DMS79 (cell line): ENCODE data around the gene ODR4.
"Not testable (repeated sequence)": the region's sequence is repeated elsewhere in the genome, so short reads cannot be mapped to it uniquely, and the experiment has no call there.

Source experiments
- DNase-seq: peaks from one replicate; lab custom pipeline; 2025; lab: John Stamatoyannopoulos, UW

ODR4 gene

GRCh38 chr1:186421446-186421845, 45.8 kb downstream of the ODR4 start:
- no peak for DNase-seq

- no peak for DNase-seq
Observed at GRCh38 chr1:186424539-186424938, 48.9 kb downstream of the ODR4 start.

- no peak for DNase-seq
Observed at GRCh38 chr1:186426118-186426517, 50.5 kb downstream of the ODR4 start.

GRCh38 chr1:186429017-186429416, 53.4 kb downstream of the ODR4 start:
- no peak for DNase-seq

- DNase-seq = no peak
Observed at GRCh38 chr1:186435336-186435735, 59.7 kb downstream of the ODR4 start.

GRCh38 chr1:186438567-186438966, 62.9 kb downstream of the ODR4 start:
- no peak for DNase-seq

GRCh38 chr1:186440584-186440983, 64.9 kb downstream of the ODR4 start:
- no peak for DNase-seq

GRCh38 chr1:186442651-186443375, 67.2 kb downstream of the ODR4 start:
- DNase-seq = no peak

GRCh38 chr1:186443638-186444037, 68.0 kb downstream of the ODR4 start:
- DNase-seq = no peak

GRCh38 chr1:186446152-186446551, 70.5 kb downstream of the ODR4 start:
- DNase-seq = no peak

- no peak for DNase-seq
Observed at GRCh38 chr1:186454981-186455380, 79.3 kb downstream of the ODR4 start.

GRCh38 chr1:186456729-186457255, 81.2 kb downstream of the ODR4 start:
- DNase-seq = no peak

GRCh38 chr1:186459161-186459560, 83.5 kb downstream of the ODR4 start:
- DNase-seq = not testable (repeated sequence)

GRCh38 chr1:186461014-186461413, 85.4 kb downstream of the ODR4 start, which contains the start of gene PDC:
Gene PDC (minus strand): TSS chr1:186461114. CDS start chr1:186449459, 11,655 bp downstream.
- no peak for DNase-seq

- DNase-seq = no peak
Observed at GRCh38 chr1:186463511-186463910, 87.9 kb downstream of the ODR4 start.

- no peak for DNase-seq
Observed at GRCh38 chr1:186463926-186464325, 88.3 kb downstream of the ODR4 start.

GRCh38 chr1:186465491-186465890, 89.9 kb downstream of the ODR4 start:
- DNase-seq = not testable (repeated sequence)

GRCh38 chr1:186465946-186466345, 90.3 kb downstream of the ODR4 start:
- DNase-seq = no peak
